ENCODE data around the gene ANKMY1.

Gene ANKMY1

DNA sequence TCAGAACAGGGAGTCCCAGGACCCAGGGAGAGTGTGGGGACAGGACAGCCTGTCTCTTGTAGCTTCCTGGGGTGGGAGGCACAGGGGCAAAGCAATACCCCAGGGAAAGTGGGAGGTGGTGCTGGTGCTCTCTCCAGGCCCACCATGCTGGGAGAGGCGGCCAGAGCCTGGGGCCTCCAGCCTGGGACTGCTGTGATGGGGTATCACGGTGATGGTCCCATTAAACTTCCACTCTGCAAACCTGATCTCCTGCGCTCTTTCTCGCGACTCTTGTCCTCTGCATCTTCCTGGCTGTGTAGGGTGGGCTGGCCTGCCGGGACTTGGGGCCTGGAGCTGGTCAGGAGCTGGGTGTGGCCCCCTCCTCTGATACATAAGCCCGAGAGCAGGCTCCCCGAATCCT is 20.7 kb upstream of the ANKMY1 start:
- ATAC-seq, result no peak; the same call in 2 of the 3 replicates
- TF ChIP-seq ZC3H10 (CRISPR knock-in tag; IDR thresholded peaks at IDR 0.05) (no peak), ESRRG (CRISPR knock-in tag; IDR thresholded peaks at IDR 0.05) (no peak), TCF4 (CRISPR knock-in tag; IDR thresholded peaks at IDR 0.05; ENCODE audit: borderline replicate concordance) (no peak), ARNTL (CRISPR knock-in tag; IDR thresholded peaks at IDR 0.05; ENCODE audit: borderline replicate concordance, low read depth) (no peak), CSDC2 (CRISPR knock-in tag; IDR thresholded peaks at IDR 0.05) (no peak), PPARA (CRISPR knock-in tag; IDR thresholded peaks at IDR 0.05; ENCODE audit: borderline replicate concordance) (no peak), ZNF8 (CRISPR knock-in tag; IDR thresholded peaks at IDR 0.05) (no peak), ISL1 (CRISPR knock-in tag; IDR thresholded peaks at IDR 0.05) (no peak), PATZ1 (CRISPR knock-in tag; IDR thresholded peaks at IDR 0.05; ENCODE audit: borderline replicate concordance) (no peak), CREB5 (CRISPR knock-in tag; IDR thresholded peaks at IDR 0.05; ENCODE audit: low read depth) (no peak), RARB (CRISPR knock-in tag; IDR thresholded peaks at IDR 0.05) (no peak), GLIS3 (CRISPR knock-in tag; IDR thresholded peaks at IDR 0.05) (no peak), ZNF565 (CRISPR knock-in tag; conservative IDR thresholded peaks at IDR 0.05; ENCODE audit: low read depth) (no peak), SNAI2 (CRISPR knock-in tag; IDR thresholded peaks at IDR 0.05) (no peak)
- TF ChIP-seq, protein P1, sequence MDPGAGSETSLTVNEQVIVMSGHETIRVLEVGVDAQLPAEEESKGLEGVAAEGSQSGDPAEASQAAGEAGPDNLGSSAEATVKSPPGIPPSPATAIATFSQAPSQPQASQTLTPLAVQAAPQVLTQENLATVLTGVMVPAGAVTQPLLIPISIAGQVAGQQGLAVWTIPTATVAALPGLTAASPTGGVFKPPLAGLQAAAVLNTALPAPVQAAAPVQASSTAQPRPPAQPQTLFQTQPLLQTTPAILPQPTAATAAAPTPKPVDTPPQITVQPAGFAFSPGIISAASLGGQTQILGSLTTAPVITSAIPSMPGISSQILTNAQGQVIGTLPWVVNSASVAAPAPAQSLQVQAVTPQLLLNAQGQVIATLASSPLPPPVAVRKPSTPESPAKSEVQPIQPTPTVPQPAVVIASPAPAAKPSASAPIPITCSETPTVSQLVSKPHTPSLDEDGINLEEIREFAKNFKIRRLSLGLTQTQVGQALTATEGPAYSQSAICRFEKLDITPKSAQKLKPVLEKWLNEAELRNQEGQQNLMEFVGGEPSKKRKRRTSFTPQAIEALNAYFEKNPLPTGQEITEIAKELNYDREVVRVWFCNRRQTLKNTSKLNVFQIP (CRISPR knock-in tag; IDR thresholded peaks at IDR 0.05; ENCODE audit: borderline replicate concordance, low read depth), result no peak

- TF ChIP-seq TSHZ2 (CRISPR knock-in tag; IDR thresholded peaks at IDR 0.05) (no peak), ZNF70 (CRISPR knock-in tag; IDR thresholded peaks at IDR 0.05) (no peak), ZC3H10 (CRISPR knock-in tag; IDR thresholded peaks at IDR 0.05) (no peak), SNAI2 (CRISPR knock-in tag; IDR thresholded peaks at IDR 0.05) (no peak), TOX (CRISPR knock-in tag; IDR thresholded peaks at IDR 0.05; ENCODE audit: borderline replicate concordance) (no peak), TCF4 (CRISPR knock-in tag; IDR thresholded peaks at IDR 0.05; ENCODE audit: borderline replicate concordance) (no peak), ZNF8 (CRISPR knock-in tag; IDR thresholded peaks at IDR 0.05) (no peak), GLIS3 (CRISPR knock-in tag; IDR thresholded peaks at IDR 0.05) (no peak), BACH2 (CRISPR knock-in tag; IDR thresholded peaks at IDR 0.05; ENCODE audit: borderline replicate concordance) (no peak), ZFP3 (CRISPR knock-in tag; IDR thresholded peaks at IDR 0.05) (no peak), CSRNP3 (CRISPR knock-in tag; IDR thresholded peaks at IDR 0.05) (no peak), RARB (CRISPR knock-in tag; IDR thresholded peaks at IDR 0.05) (no peak), PPARA (CRISPR knock-in tag; IDR thresholded peaks at IDR 0.05; ENCODE audit: borderline replicate concordance) (no peak), ARNTL (CRISPR knock-in tag; IDR thresholded peaks at IDR 0.05; ENCODE audit: borderline replicate concordance, low read depth) (no peak), ZFP30 (CRISPR knock-in tag; IDR thresholded peaks at IDR 0.05) (no peak), ESRRG (CRISPR knock-in tag; IDR thresholded peaks at IDR 0.05) (no peak), ZNF565 (CRISPR knock-in tag; conservative IDR thresholded peaks at IDR 0.05; ENCODE audit: low read depth) (no peak)
- no peak; the same call in 2 of the 3 replicates for ATAC-seq
Observed at GRCh38 chr2:240578110-240578450, 20.3 kb upstream of the ANKMY1 start.
